ENCODE measurements around the gene LTO1. TPM values are rescaled to one million over a fixed set of nuclear protein-coding genes. Genes with fewer than 3 reads are reported as not detected.

The LTO1 gene
- total RNA-seq, 1 experiment from 2014 or later = 25.3 TPM

GRCh38 chr11:69684651-69685050, 9.5 kb upstream of the LTO1 start:
- H2BK12ac ChIP-seq (ENCODE audit: insufficient read length, low read depth, low read length) = no peak overlapping the region
- no peak overlapping the region for H2BK15ac ChIP-seq (ENCODE audit: low read depth, low read length)
- no peak overlapping the region for H2AFZ ChIP-seq (ENCODE audit: low read length)
- no peak overlapping the region for H4K8ac ChIP-seq (replicated peaks; ENCODE audit: insufficient read length, low read depth, low read length)
- H3K4me2 ChIP-seq (ENCODE audit: insufficient read depth, insufficient read length, low read length) = no peak overlapping the region
- H3K27me3 ChIP-seq (ENCODE audit: insufficient read depth, low read length) = no peaks in the 10 kb centered on the region
- no peaks in the 10 kb centered on the region for H3K9me3 ChIP-seq (ENCODE audit: control insufficient read depth, low read depth, low read length)
- TF ChIP-seq CTCF (conservative IDR thresholded peaks at IDR 0.05) = no peak
- H2AK5ac ChIP-seq (ENCODE audit: insufficient read length, low read length) = no peak overlapping the region
- DNase-seq = no peak
- H3K14ac ChIP-seq (ENCODE audit: insufficient read depth, low read length) = no peak overlapping the region
- no CpG with 5 or more reads among the region's 11 CpGs for WGBS (ENCODE audit: extremely low coverage, insufficient read length, low lambda C conversion rate)
- no peak overlapping the region for H3T11ph ChIP-seq (ENCODE audit: low read length)
- no peak overlapping the region for H3K9ac ChIP-seq (ENCODE audit: extremely low read depth, insufficient read length, low read length)
- H3K23me2 ChIP-seq (ENCODE audit: insufficient read length, low read depth, low read length, poor library complexity, severe bottlenecking) = no peaks in the 10 kb centered on the region
- H2BK20ac ChIP-seq (ENCODE audit: low read depth, low read length, poor library complexity, severe bottlenecking) = no peak overlapping the region
- no peaks in the 10 kb centered on the region for H3K4me1 ChIP-seq (ENCODE audit: insufficient read depth, low read length)
- no peaks in the 10 kb centered on the region; a peak in 1 of 7 replicates for H3K36me3 Mint-ChIP-seq (ENCODE audit: insufficient read depth in 1 of 3, low read depth in 3 of 3)
- H3K56ac ChIP-seq (ENCODE audit: insufficient read length, low read depth, low read length) = no peak overlapping the region
- no peak overlapping the region for H2BK120ac ChIP-seq (ENCODE audit: low read depth, low read length, poor library complexity, severe bottlenecking)
- peaks cover 0 to 2% of the 10 kb centered on the region in 2 experiments; a peak in 3 of 5 replicates for H3K9me3 Mint-ChIP-seq
- H3K79me2 ChIP-seq (ENCODE audit: insufficient read depth, low read length) = no peaks in the 10 kb centered on the region
- no peak overlapping the region for H2BK5ac ChIP-seq (ENCODE audit: insufficient read length, low read length)
- H3K27ac Mint-ChIP-seq = no peak overlapping the region
- H3K4me3 Mint-ChIP-seq = no peak overlapping the region
- H4K5ac ChIP-seq (ENCODE audit: insufficient read length, low read depth, low read length) = no peak overlapping the region
- H3K27ac ChIP-seq (ENCODE audit: insufficient read length, low read depth, low read length) = no peak overlapping the region
- H4K91ac ChIP-seq (ENCODE audit: insufficient read length, low read depth, low read length) = no peak overlapping the region
- no peak overlapping the region for H3K18ac ChIP-seq (ENCODE audit: insufficient read length, low read depth, low read length)
- peaks cover 0 to 6% of the 10 kb centered on the region in 2 experiments; a peak in 2 of 4 replicates for H3K4me1 Mint-ChIP-seq
- no peak overlapping the region for H3K4ac ChIP-seq (ENCODE audit: low read depth, low read length)
- H3K23ac ChIP-seq (ENCODE audit: insufficient read length, low read depth, low read length) = no peak overlapping the region
- no peaks in the 10 kb centered on the region for H3K79me1 ChIP-seq (ENCODE audit: insufficient read depth, low read depth, low read length, poor library complexity, severe bottlenecking)
- H3K27me3 Mint-ChIP-seq (ENCODE audit: low read depth) = peaks cover 22% of the 10 kb centered on the region
- peaks cover 2% of the 10 kb centered on the region for H4K20me1 ChIP-seq (ENCODE audit: control insufficient read depth, insufficient read depth, insufficient read length)
